Subcutaneous adipose tissue (tissue), 4 donors: ENCODE data around the gene GYG1. TPM values are rescaled to one million over a fixed set of nuclear protein-coding genes. Genes with fewer than 3 reads are reported as not detected.

Source experiments
- CTCF ChIP-seq: fragments of 450-650 bp; IDR thresholded peaks from one replicate; pipeline ENCODE4 v1.5.1; 2016; ENCODE audit warnings: low read depth, mild to moderate bottlenecking, control low read depth, antibody characterized with exemption, moderate library complexity
- total RNA-seq, 4 donors: library from RNA; depleted of rRNA; stranded (reverse); fragments of >200 nt; gene quantifications; one replicate each; pipeline ENCODE4 v1.1.0, GENCODE V29; 2016

Gene GYG1
- total RNA-seq, 4 donors from 2014 or later, result 24.5 to 43.7 (median 33.4) TPM

- TF ChIP-seq CTCF, result no peak
These were observed 26.9 kb downstream of the GYG1 start for GRCh38 chr3:149018247-149018646.

- TF ChIP-seq CTCF, result no peak
These were observed 28.2 kb downstream of the GYG1 start for GRCh38 chr3:149019580-149019979.

GRCh38 chr3:149020196-149020838 is 29.0 kb downstream of the GYG1 start:
- no peak for TF ChIP-seq CTCF

GRCh38 chr3:149020839-149021252 is 29.5 kb downstream of the GYG1 start:
- no peak for TF ChIP-seq CTCF

GRCh38 chr3:149021830-149022229 is 30.5 kb downstream of the GYG1 start:
- TF ChIP-seq CTCF, result no peak

GRCh38 chr3:149023951-149024350 is 32.6 kb downstream of the GYG1 start:
- TF ChIP-seq CTCF, result no peak

GRCh38 chr3:149026718-149027117 is 35.4 kb downstream of the GYG1 start:
- no peak for TF ChIP-seq CTCF
